PFSK-1 (cell line): ENCODE results near the gene WDR62.

Source experiments
- FOXP2 ChIP-seq: optimal IDR thresholded peaks from 2 replicates; pipeline ENCODE3; 2011; ENCODE audit warnings: borderline replicate concordance, control low read depth, inconsistent platforms; ENCODE audit not compliant: insufficient read depth; ENCODE audit errors: extremely low read length, extremely low read depth
- POLR2AphosphoS5 ChIP-seq: IDR thresholded peaks from 2 replicates; pipeline ENCODE4 v1.6.1; 2012; ENCODE audit warnings: low read depth, mild to moderate bottlenecking, control low read depth, low read length, moderate library complexity
- SIN3A ChIP-seq: IDR thresholded peaks from 2 replicates; pipeline ENCODE4 v1.6.1; 2012; ENCODE audit warnings: mild to moderate bottlenecking, low read length, moderate library complexity, borderline replicate concordance; ENCODE audit not compliant: insufficient read depth
- TAF1 ChIP-seq: IDR thresholded peaks from 2 replicates; pipeline ENCODE4 v1.6.1; 2012; ENCODE audit warnings: low read length, control low read depth, borderline replicate concordance; ENCODE audit not compliant: insufficient read depth
- TF ChIP-seq, protein P1 (sequence below), 2 experiments: IDR thresholded peaks; 2 replicates each; pipeline versions ENCODE4 v1.6.1 to v1.8.0; 2011 to 2012; ENCODE audit warnings: low read depth in 2 of 2, low read length in 2 of 2, control low read depth in 1 of 2, inconsistent platforms in 1 of 2, mild to moderate bottlenecking in 1 of 2, moderate library complexity in 1 of 2; ENCODE audit not compliant: insufficient read depth in 1 of 2

Gene WDR62

DNA sequence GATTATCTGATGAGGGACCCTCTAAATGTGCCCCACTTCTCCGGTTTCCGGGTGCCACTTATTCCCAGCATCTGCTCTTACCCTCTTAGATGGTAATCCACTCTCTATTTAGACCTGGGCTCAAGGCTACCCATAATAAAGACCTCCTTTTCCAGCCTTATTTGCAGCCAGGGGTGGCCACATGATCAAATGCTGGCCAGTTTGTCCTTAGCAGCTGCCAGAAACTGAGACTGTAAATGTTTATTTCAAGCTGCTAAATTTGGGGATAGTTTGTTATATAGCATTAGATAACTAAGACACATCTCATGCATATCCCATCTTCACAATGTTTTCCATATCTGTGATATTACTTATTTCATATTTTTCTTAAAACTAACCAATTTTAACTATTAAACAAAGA lies 10.7 kb upstream of the WDR62 start:
- TF ChIP-seq TAF1 (no peak), SIN3A (no peak), POLR2AphosphoS5 (no peak), FOXP2 (no peak)
- TF ChIP-seq, protein P1, sequence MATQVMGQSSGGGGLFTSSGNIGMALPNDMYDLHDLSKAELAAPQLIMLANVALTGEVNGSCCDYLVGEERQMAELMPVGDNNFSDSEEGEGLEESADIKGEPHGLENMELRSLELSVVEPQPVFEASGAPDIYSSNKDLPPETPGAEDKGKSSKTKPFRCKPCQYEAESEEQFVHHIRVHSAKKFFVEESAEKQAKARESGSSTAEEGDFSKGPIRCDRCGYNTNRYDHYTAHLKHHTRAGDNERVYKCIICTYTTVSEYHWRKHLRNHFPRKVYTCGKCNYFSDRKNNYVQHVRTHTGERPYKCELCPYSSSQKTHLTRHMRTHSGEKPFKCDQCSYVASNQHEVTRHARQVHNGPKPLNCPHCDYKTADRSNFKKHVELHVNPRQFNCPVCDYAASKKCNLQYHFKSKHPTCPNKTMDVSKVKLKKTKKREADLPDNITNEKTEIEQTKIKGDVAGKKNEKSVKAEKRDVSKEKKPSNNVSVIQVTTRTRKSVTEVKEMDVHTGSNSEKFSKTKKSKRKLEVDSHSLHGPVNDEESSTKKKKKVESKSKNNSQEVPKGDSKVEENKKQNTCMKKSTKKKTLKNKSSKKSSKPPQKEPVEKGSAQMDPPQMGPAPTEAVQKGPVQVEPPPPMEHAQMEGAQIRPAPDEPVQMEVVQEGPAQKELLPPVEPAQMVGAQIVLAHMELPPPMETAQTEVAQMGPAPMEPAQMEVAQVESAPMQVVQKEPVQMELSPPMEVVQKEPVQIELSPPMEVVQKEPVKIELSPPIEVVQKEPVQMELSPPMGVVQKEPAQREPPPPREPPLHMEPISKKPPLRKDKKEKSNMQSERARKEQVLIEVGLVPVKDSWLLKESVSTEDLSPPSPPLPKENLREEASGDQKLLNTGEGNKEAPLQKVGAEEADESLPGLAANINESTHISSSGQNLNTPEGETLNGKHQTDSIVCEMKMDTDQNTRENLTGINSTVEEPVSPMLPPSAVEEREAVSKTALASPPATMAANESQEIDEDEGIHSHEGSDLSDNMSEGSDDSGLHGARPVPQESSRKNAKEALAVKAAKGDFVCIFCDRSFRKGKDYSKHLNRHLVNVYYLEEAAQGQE (IDR thresholded peaks at IDR 0.05; ENCODE audit: insufficient read depth in 1 of 2, low read depth in 2 of 2, low read length in 2 of 2) = no peak

DNA sequence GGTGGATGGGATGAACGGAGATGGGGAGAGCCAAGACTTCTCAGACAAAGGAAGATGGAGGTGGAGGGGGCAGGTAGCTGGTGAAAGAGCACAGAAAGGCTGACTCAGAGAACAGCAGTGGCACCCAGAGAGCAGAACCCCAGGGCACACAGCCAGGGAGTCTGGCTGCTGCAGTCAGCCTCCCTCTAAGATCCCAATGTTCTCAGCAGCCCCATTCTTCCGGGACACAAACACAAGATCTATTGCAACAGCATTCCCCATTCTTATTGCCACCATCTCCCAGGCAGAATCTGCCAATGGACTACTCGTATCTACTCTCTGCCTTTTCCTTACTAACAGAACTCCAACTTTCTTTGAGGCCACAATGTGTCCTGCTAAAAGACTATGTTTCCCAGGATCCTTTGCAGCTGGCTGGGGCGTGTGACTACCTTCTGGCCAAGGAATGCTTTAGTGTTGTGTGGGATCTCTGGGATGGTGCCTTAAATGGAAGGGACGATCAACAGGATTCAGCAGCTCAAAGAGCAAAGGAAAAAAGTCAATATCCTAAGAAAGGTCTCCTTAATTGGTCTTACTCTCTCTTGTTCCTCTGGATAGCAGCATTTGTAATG lies 8.2 kb upstream of the WDR62 start:
- no peak for TF ChIP-seq TAF1
- TF ChIP-seq SIN3A = no peak
- TF ChIP-seq, protein P1 (IDR thresholded peaks at IDR 0.05; ENCODE audit: insufficient read depth in 1 of 2, low read depth in 2 of 2, low read length in 2 of 2) = no peak
- TF ChIP-seq POLR2AphosphoS5 = no peak
- no peak for TF ChIP-seq FOXP2

DNA sequence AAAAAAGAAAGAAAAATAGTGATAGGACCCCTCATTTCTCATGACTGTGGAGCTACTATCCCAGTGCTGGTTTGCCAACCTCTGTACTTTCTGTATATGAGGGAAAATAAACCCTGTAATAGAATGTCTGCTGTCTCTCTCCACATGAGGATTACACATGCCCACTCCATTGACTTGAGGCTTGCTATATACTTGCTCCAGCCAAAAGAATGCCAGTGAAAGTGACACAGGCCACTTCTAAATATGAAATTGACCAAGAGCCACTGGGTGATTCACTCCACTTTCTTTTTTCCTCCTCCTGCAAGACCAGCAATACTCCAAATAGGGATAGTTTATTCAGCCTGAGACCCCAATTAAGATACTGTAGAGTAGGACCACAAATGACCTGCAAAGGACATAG lies 6.9 kb upstream of the WDR62 start:
- TF ChIP-seq TAF1 = no peak
- no peak for TF ChIP-seq POLR2AphosphoS5
- TF ChIP-seq, protein P1 (IDR thresholded peaks at IDR 0.05; ENCODE audit: insufficient read depth in 1 of 2, low read depth in 2 of 2, low read length in 2 of 2) = no peak
- no peak for TF ChIP-seq FOXP2
- TF ChIP-seq SIN3A = no peak

DNA sequence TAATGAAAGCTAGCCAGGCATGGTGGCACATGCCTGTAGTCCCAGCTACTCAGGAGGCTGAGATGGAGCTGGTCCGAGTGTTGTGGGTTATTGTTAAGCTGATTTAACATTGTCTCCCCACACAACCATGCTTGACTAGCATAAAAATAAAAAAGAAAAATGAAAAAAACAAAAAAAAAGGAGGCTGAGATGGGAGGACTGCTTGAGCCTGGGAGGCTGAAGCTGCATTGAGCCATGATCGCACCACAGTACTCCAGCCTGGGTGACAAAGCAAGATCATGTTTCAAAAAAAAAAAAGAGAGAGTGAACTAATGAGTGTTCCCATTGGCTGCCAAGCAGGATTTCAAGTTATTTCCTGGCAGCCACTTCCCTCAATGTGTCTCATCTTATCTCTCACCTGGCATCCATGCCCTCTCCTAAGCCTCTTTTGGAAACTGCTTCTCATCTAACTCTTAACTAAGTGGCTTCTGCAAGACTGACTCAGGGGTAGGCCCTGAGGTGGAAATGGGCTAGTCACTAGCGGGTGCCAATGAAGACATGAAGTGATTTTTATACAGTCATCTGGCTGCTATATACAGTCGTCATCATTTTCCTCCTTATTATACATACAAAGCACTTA lies 5.5 kb upstream of the WDR62 start:
- TF ChIP-seq, protein P1 (IDR thresholded peaks at IDR 0.05; ENCODE audit: insufficient read depth in 1 of 2, low read depth in 2 of 2, low read length in 2 of 2) = no peak
- no peak for TF ChIP-seq FOXP2
- no peak for TF ChIP-seq SIN3A
- TF ChIP-seq POLR2AphosphoS5 = no peak
- TF ChIP-seq TAF1 = no peak
